Measurements from ENCODE around the gene EPB41L4B.

The EPB41L4B gene

DNA sequence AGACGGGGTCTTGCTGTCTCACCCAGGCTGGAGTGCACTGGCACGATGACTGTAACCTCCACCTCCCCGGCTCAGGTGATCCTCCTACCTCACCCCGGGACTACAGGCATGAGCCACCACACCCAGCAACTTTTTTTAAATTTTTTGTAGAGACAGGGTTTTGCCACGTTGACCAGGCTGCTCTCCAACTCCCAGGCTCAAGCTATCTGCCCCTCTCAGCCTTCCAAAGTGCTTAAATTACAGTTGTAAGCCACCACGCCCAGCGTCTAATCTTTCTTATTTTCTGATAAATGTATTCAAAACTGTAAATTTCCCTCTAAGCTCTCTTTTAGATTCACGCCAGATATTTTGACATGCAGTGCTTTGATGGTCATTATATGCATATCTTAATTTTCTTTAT lies 164.2 kb downstream of the EPB41L4B start:
- Mint-ChIP-seq H3K27me3 (ENCODE audit: low read depth, poor library complexity) (peaks cover 27% of the 10 kb centered on the region), H3K27ac (no peak overlapping the region), H3K36me3 (ENCODE audit: low read depth) (no peaks in the 10 kb centered on the region), H3K4me3 (no peak overlapping the region), H3K4me1 (no peaks in the 10 kb centered on the region), H3K9me3 (peaks cover 26% of the 10 kb centered on the region)
- DNase-seq, result no peak
- TF ChIP-seq, protein P1, sequence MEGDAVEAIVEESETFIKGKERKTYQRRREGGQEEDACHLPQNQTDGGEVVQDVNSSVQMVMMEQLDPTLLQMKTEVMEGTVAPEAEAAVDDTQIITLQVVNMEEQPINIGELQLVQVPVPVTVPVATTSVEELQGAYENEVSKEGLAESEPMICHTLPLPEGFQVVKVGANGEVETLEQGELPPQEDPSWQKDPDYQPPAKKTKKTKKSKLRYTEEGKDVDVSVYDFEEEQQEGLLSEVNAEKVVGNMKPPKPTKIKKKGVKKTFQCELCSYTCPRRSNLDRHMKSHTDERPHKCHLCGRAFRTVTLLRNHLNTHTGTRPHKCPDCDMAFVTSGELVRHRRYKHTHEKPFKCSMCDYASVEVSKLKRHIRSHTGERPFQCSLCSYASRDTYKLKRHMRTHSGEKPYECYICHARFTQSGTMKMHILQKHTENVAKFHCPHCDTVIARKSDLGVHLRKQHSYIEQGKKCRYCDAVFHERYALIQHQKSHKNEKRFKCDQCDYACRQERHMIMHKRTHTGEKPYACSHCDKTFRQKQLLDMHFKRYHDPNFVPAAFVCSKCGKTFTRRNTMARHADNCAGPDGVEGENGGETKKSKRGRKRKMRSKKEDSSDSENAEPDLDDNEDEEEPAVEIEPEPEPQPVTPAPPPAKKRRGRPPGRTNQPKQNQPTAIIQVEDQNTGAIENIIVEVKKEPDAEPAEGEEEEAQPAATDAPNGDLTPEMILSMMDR (IDR thresholded peaks at IDR 0.05), result no peak

DNA sequence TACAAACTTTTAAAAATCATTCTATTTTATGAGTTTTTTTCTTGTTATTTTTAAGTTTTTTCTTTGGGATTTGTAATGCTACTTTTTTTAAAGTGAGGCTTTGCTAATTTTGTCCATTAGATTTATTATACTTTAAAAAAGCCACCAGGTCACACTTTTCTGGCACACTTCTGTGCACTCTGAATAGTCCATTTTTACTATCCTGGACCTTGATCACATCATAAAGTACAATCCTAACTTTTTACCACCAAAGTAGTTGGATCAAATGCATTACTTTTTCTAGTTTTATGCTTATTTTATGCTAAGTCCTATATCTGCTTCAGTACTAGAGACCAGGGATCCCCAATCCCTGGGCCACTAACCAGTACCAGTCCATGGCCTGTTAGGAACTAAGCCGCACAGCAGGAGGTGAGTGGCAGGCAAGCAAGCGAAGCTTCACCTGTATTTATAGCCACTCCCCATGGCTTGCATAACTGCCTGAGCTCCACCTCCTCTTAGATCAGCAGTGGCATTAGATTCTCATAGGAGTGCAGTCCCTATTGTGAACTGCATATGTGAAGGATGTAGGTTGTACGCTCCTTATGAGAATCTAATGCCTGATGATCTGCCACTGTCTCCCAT lies 169.8 kb downstream of the EPB41L4B start:
- H3K4me3 Mint-ChIP-seq, result no peak overlapping the region
- H3K27ac Mint-ChIP-seq, result no peak overlapping the region
- no peak for DNase-seq
- peaks cover 28% of the 10 kb centered on the region for H3K9me3 Mint-ChIP-seq
- TF ChIP-seq, protein P1 (IDR thresholded peaks at IDR 0.05), result no peak
- H3K36me3 Mint-ChIP-seq (ENCODE audit: low read depth), result no peaks in the 10 kb centered on the region
- peaks cover 7% of the 10 kb centered on the region for H3K27me3 Mint-ChIP-seq (ENCODE audit: low read depth, poor library complexity)
- no peaks in the 10 kb centered on the region for H3K4me1 Mint-ChIP-seq

DNA sequence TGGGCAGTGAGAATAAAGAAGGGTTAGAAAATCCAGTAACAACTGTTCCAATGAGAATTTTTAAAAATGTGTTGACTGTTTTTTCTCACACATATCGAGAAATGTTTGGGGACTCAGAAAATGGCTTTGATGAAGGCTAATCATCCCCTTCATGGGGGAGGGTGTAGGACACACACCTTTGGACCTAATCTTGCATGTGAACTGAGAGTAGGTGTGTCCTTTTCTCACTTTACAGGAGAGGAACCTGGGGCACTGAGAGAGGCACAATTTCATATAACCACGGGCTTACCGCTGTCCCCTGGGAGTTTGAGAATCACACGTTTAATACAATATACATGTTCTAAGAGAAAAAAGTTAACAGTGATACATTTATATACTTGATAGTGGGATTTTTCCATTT lies 171.1 kb downstream of the EPB41L4B start:
- peaks cover 6% of the 10 kb centered on the region for H3K27me3 Mint-ChIP-seq (ENCODE audit: low read depth, poor library complexity)
- TF ChIP-seq, protein P1 (IDR thresholded peaks at IDR 0.05), result no peak
- no peak for DNase-seq
- no peak overlapping the region for H3K27ac Mint-ChIP-seq
- no peaks in the 10 kb centered on the region for H3K36me3 Mint-ChIP-seq (ENCODE audit: low read depth)
- peaks cover 28% of the 10 kb centered on the region for H3K9me3 Mint-ChIP-seq
- no peaks in the 10 kb centered on the region for H3K4me1 Mint-ChIP-seq
- no peak overlapping the region for H3K4me3 Mint-ChIP-seq

DNA sequence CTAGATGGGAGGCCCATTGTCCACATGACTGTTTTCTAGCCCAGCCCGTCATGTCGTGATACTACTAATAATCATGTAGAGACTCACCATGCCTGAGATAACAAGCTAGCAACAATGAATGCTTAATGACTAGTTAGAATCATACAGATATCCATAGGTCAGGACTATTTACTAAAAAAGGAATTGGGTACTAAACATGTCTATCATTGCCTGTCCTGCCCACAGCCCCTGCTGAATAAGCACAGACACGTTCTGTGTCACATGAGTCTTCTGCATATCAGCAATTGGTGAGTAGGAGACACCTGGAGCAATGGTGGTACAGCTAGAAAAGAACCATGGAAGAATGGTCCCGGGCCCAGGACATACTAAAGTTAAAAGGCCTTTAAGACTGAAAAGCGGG lies 171.8 kb downstream of the EPB41L4B start:
- TF ChIP-seq, protein P1 (IDR thresholded peaks at IDR 0.05), result no peak
- Mint-ChIP-seq H3K36me3 (ENCODE audit: low read depth) (no peaks in the 10 kb centered on the region), H3K27me3 (ENCODE audit: low read depth, poor library complexity) (peaks cover 6% of the 10 kb centered on the region), H3K27ac (no peak overlapping the region), H3K4me1 (no peaks in the 10 kb centered on the region), H3K9me3 (peaks cover 23% of the 10 kb centered on the region), H3K4me3 (no peak overlapping the region)
- DNase-seq, result no peak

DNA sequence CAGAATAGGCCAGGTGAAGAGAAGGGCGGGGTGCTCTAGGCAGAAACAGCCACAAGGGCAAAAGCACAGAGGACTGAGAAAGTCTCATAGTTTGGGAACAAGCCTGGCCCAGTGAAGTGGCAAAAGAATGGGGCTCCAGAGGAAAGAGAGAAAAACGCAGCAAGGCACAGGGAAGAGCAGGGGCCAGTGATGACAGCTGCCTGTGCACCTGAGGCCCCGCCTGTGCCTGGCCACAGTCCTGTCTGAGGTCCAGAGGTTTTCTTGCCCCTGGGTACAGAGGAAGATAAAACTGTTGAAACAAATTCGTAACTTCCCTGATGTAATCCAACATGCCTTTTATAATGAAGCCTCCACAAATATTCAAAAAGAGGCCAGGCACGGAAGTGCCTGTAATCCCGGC lies 175.8 kb downstream of the EPB41L4B start:
- Mint-ChIP-seq H3K27ac (no peak overlapping the region), H3K4me3 (no peak overlapping the region)
- TF ChIP-seq, protein P1 (IDR thresholded peaks at IDR 0.05), result no peak

DNA sequence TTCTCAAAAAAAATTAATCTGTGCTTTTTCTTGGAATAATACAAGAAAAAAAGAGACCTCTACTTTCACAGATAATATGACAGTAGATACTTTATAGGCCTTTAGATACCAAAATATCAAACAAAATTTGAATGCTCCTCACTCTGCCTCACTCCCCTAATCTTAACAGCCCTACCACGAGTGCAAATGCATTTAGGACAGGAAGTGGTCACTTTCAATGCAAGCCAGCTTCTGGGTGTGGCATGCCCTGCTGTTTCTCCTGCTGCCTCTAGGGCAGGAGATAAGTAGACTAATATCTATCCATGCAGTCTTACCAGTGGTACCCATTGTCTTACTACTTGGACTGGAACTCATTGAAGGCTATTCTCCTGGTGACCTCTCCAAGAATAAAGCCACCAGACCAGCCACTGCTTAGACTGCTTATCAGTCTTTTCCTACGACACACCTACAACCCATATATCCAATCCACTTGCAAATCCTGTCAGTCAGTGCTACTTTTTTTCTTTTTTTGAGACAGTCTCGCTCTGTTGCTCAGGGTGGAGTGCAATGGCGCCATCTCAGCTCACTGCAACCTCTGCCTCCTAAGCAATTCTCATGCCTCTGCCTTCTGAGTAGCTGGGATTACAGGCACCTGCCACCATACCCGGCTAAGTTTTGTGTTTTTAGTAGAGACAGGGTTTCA lies 176.8 kb downstream of the EPB41L4B start:
- H3K36me3 Mint-ChIP-seq (ENCODE audit: low read depth), result no peaks in the 10 kb centered on the region
- H3K27ac Mint-ChIP-seq, result no peak overlapping the region
- no peaks in the 10 kb centered on the region for H3K9me3 Mint-ChIP-seq
- no peak for DNase-seq
- no peaks in the 10 kb centered on the region for H3K4me1 Mint-ChIP-seq
- peaks cover 9% of the 10 kb centered on the region for H3K27me3 Mint-ChIP-seq (ENCODE audit: low read depth, poor library complexity)
- TF ChIP-seq, protein P1 (IDR thresholded peaks at IDR 0.05), result peak; percentile 29
- no peak overlapping the region for H3K4me3 Mint-ChIP-seq

More for the DNA sequence above, 175.8 kb downstream of the EPB41L4B start:
- Mint-ChIP-seq H3K27me3 (ENCODE audit: low read depth, poor library complexity) (peaks cover 6% of the 10 kb centered on the region), H3K36me3 (ENCODE audit: low read depth) (no peaks in the 10 kb centered on the region), H3K4me1 (no peaks in the 10 kb centered on the region), H3K9me3 (no peaks in the 10 kb centered on the region)
- DNase-seq, result no peak
